Heart right ventricle (tissue), 16 donors: ENCODE results near the gene DDX56. TPM values are rescaled to one million over a fixed set of nuclear protein-coding genes. Genes with fewer than 3 reads are reported as not detected.

Source experiments
- ATAC-seq, 8 donors: fragments of 200-7000 bp; cut with Tn5 transposase; one replicate each; pipeline ENCODE4 v1.9.1; 2020; ENCODE audit warnings: mild to moderate bottlenecking in 8 of 8, moderate library complexity in 8 of 8, moderate number of reproducible peaks in 1 of 8
- DNase-seq, 2 donors: peaks; one replicate each; pipeline ENCODE4 v3.0.0-alpha.2; 2020
- H3K27ac ChIP-seq, 10 donors: fragments of 200-600 bp; sonication (generic) in 2 of 10; one replicate each; pipeline versions ENCODE4 v1.5.0 to v1.8.0; 2020 to 2022; ENCODE audit warnings: mild to moderate bottlenecking in 3 of 10
- H3K27me3 ChIP-seq, 7 donors: fragments of 200-600 bp; one replicate each; pipeline ENCODE4 v1.8.0; 2021 to 2022; ENCODE audit warnings: mild to moderate bottlenecking in 2 of 7
- H3K36me3 ChIP-seq, 9 donors: fragments of 200-600 bp; sonication (generic) in 1 of 9; one replicate each; pipeline versions ENCODE4 v1.5.0 to v1.8.0; 2020 to 2022; ENCODE audit warnings: mild to moderate bottlenecking in 2 of 9
- H3K4me1 ChIP-seq, 9 donors: fragments of 200-600 bp; sonication (generic) in 1 of 9; one replicate each; pipeline versions ENCODE4 v1.5.0 to v1.8.0; 2020 to 2022; ENCODE audit warnings: mild to moderate bottlenecking in 4 of 9
- H3K4me3 ChIP-seq, 10 donors: fragments of 200-600 bp; sonication (generic) in 2 of 10; one replicate each; pipeline versions ENCODE4 v1.5.0 to v1.8.0; 2020 to 2022; ENCODE audit warnings: mild to moderate bottlenecking in 7 of 10, moderate library complexity in 2 of 10
- H3K9me3 ChIP-seq, 11 donors: fragments of 200-600 bp in 10 of 11; sonication (generic) in 2 of 11; one replicate each; pipeline versions ENCODE4 v1.5.0 to v1.8.0; 2013 to 2022; ENCODE audit warnings: mild to moderate bottlenecking in 2 of 11, control low read depth in 1 of 11, moderate library complexity in 1 of 11
- WGBS, 2 donors: extraction: QIAGEN DNeasy Blood & Tissue Kit; methylation state at CpG; one replicate each; pipeline ENCODE4 v1.1.7; 2013; ENCODE audit warnings: inconsistent platforms in 1 of 2; 5-methylcytosine and 5-hydroxymethylcytosine counted together
- intact Hi-C, 10 donors: fragments of 100-400 bp; cut with DNase I; formaldehyde crosslinking; loops; one replicate each; pipeline versions ENCODE4 v1.11.1 to v1.14.2; 2022
- long read RNA-seq, 3 donors: library from polyadenylated mRNA; unstranded; transcript quantifications; one replicate each; pipeline ENCODE4 v2.0.0, GENCODE V29; 2020 to 2021
- polyA plus RNA-seq, 2 donors: library from polyadenylated mRNA; stranded (reverse); fragments of 200-250 nt; gene quantifications; one replicate each; pipeline ENCODE4 v1.2.3, GENCODE V29; 2013
- total RNA-seq, 10 donors: library from RNA; stranded (reverse); fragmentation: NEBNext Ultra II Directional in 3 of 10; extraction: Animal tissue kit (Norgen Biotek cat#: 25700) in 3 of 10; gene quantifications; one replicate each; pipeline versions ENCODE4 v1.2.1 to v1.2.4, GENCODE V29; 2021 to 2023
- TF ChIP-seq, protein P1 (sequence below), 9 donors: fragments of 200-600 bp; sonication (generic) in 2 of 9; IDR thresholded peaks; one replicate each; pipeline versions ENCODE4 v1.5.0 to v1.8.0; 2021 to 2022; ENCODE audit warnings: antibody characterized with exemption in 9 of 9, mild to moderate bottlenecking in 5 of 9, moderate library complexity in 1 of 9
- donor health status: Arrhythmogenic right ventricular cardiomyopathy.
- donor health status: ischemic (EF 13 %, LVEDD 7.1; RV severe dilation, severe dysfunction).
- donor health status: healthy with polysubstance abuse.
- donor health status: DM: no; HTN: yes; CAD: no.
- donor health status: DM: no; HTN: no; CAD: no.
- donor health status: ischemic (EF 25% LVEDD 6.9; RV normal size, moderate dysfunction).
- donor health status: ischemic (EF 25% LVEDD 5.7; RV mildly dilated, moderate dysfunction).
- donor health status: healthy.
- donor health status: DM: yes; HTN: yes; CAD: no.
- donor health status: Ischemic cardiomyopathy.
- donor health status: ischemic (EF 35%, LVEDD 5.7; RV mildly dilated, moderate dysfunction).
- donor health status: nonischemic (EF 11% LVEDD 7.7; RV severe dilation, severe dysfunction).
- donor health status: DM: yes; HTN: yes; CAD: no.
- donor health status: PGD.
- donor health status: ischemic (EF 29% LVEDD 5.4; RV normal size, mild dysfunction).
- donor health status: nonischemic (EF 23%, LVEDD 6.1; RV moderate dilation, normal function).

Gene DDX56, protein sequence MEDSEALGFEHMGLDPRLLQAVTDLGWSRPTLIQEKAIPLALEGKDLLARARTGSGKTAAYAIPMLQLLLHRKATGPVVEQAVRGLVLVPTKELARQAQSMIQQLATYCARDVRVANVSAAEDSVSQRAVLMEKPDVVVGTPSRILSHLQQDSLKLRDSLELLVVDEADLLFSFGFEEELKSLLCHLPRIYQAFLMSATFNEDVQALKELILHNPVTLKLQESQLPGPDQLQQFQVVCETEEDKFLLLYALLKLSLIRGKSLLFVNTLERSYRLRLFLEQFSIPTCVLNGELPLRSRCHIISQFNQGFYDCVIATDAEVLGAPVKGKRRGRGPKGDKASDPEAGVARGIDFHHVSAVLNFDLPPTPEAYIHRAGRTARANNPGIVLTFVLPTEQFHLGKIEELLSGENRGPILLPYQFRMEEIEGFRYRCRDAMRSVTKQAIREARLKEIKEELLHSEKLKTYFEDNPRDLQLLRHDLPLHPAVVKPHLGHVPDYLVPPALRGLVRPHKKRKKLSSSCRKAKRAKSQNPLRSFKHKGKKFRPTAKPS
- total RNA-seq = 10 to 100 TPM; 23.2 to 40.7 (median 27.4) TPM
- 100 to 1,000 TPM in 1 of 2 donors, 10 to 100 TPM in 1; 40.1 to 100 TPM for polyA plus RNA-seq
- long read RNA-seq, donor 1, transcript DDX56-201 (14 exons, 2,336 nt) = major isoform, 16 of 29 reads
- long read RNA-seq, donor 1, partial matches to known transcripts = 4 of 29 reads
- long read RNA-seq, donor 1, other reads (novel, unspliced or antisense) = 4 of 29 reads
- long read RNA-seq, donor 2, transcript DDX56-201 (14 exons, 2,336 nt) = major isoform, 27 of 38 reads
- long read RNA-seq, donor 2, partial matches to known transcripts = 4 of 38 reads
- long read RNA-seq, donor 2, other reads (novel, unspliced or antisense) = 4 of 38 reads
- long read RNA-seq, donor 3, transcript DDX56-201 (14 exons, 2,336 nt) = major isoform, 56 of 77 reads
- long read RNA-seq, donor 3, partial matches to known transcripts = 5 of 77 reads
- long read RNA-seq, donor 3, other reads (novel, unspliced or antisense) = 11 of 77 reads

GRCh38 chr7:44573464-44574286 is at the start of gene DDX56:
TSS of gene DDX56 (minus strand) at chr7:44573908. CDS start at chr7:44573895, 13 bp downstream.
- peak; percentile 95 to 99 (median 98) for ATAC-seq
- Histone ChIP-seq H3K36me3 (peaks cover 0 to 77% (median 52%) of the 10 kb centered on the region in 9 donors), H3K9me3 (no peaks in the 10 kb centered on the region), H3K4me3 (peak within 1 kb of the TSS; percentile 47 to 93 (median 75)), H3K27ac (peak within 1 kb of the TSS; percentile 33 to 93 (median 90)), H3K27me3 (no peaks in the 10 kb centered on the region), H3K4me1 (peaks cover 3 to 32% (median 26%) of the 10 kb centered on the region in 9 donors)
- intact Hi-C loops = loop anchor here in 1 of 10 donors (5.0 kb wide), 1 partner anchor 86 kb away; no protein-coding TSS in a partner anchor
- TF ChIP-seq, protein P1, sequence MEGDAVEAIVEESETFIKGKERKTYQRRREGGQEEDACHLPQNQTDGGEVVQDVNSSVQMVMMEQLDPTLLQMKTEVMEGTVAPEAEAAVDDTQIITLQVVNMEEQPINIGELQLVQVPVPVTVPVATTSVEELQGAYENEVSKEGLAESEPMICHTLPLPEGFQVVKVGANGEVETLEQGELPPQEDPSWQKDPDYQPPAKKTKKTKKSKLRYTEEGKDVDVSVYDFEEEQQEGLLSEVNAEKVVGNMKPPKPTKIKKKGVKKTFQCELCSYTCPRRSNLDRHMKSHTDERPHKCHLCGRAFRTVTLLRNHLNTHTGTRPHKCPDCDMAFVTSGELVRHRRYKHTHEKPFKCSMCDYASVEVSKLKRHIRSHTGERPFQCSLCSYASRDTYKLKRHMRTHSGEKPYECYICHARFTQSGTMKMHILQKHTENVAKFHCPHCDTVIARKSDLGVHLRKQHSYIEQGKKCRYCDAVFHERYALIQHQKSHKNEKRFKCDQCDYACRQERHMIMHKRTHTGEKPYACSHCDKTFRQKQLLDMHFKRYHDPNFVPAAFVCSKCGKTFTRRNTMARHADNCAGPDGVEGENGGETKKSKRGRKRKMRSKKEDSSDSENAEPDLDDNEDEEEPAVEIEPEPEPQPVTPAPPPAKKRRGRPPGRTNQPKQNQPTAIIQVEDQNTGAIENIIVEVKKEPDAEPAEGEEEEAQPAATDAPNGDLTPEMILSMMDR (IDR thresholded peaks at IDR 0.05) = no peak
- peak; percentile 94 to 95 for DNase-seq
- WGBS, 2 donors = 0 to 1% methylated on average over 74 of the region's 74 CpGs

DNA sequence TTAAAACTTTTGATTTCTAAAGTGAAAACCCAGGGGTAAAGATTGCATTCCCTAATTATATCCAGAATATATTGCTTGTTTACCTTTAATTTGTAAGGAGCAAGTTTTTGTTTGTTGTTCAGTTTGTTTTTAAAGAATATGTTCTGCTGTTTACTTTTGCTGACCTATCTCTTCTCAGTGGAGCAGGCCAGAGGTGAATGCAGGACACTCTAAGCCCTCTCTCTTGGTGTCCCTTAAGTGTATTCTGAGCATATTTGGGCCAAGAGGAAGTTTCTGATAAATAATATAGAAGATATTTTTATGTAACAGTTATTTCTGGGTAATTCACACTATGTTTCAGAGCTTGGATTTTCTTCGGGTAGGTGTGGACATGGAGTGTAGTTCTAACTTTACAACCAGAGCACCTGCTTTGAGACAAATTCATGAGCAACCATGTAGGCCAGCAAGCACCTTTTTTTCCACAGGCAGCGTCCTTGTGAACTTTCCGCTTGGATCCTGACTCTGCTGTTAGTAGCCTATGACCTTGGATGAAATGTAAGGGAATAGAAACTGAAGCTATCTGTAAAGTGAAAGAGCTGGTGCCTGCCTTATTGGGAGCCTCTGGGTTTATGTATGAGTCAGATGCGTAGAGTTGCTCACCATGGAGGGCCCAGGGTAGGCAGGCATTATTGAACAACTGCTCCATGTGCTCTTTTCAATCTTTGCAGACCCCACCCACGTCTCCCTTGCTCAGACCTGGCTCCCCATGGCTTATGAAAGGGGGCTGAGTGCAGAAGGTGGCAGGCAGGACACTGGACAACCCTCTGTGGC is 48.8 kb upstream of the DDX56 start:
- peak in 7 of 8 donors; percentile 30 to 75 (median 50) for ATAC-seq
- Histone ChIP-seq H3K9me3 (no peaks in the 10 kb centered on the region), H3K27ac (peak overlapping the region in 9 of 10 donors; percentile 17 to 77 (median 55)), H3K4me1 (peaks cover 9 to 95% (median 72%) of the 10 kb centered on the region in 9 donors), H3K4me3 (no peak overlapping the region), H3K27me3 (no peaks in the 10 kb centered on the region), H3K36me3 (peaks cover 0 to 42% (median 14%) of the 10 kb centered on the region in 9 donors)
- TF ChIP-seq, protein P1 (IDR thresholded peaks at IDR 0.05) = no peak
- WGBS, 2 donors = 43 to 53% methylated on average over 5 of the region's 5 CpGs
- intact Hi-C loops = no loop called here
- no peak for DNase-seq

GRCh38 chr7:44621750-44622103 is 48.0 kb upstream of the DDX56 start:
- ATAC-seq (no peak), DNase-seq (no peak)
- Histone ChIP-seq H3K4me1 (peaks cover 11 to 96% (median 79%) of the 10 kb centered on the region in 9 donors), H3K4me3 (no peak overlapping the region), H3K27ac (peak overlapping the region in 7 of 10 donors; percentile 25 to 77 (median 57)), H3K36me3 (peaks cover 0 to 33% (median 10%) of the 10 kb centered on the region in 9 donors), H3K27me3 (no peaks in the 10 kb centered on the region), H3K9me3 (no peaks in the 10 kb centered on the region)
- intact Hi-C loops = no loop called here
- WGBS, 2 donors = 76 to 78% methylated on average over 5 of the region's 5 CpGs
- TF ChIP-seq, protein P1 (IDR thresholded peaks at IDR 0.05) = no peak
